GM15510 (cell line): ENCODE data around the gene NME7.

Source experiments
- POLR2A ChIP-seq: IDR thresholded peaks from 3 replicates; pipeline ENCODE4 v1.6.1; 2011; ENCODE audit warnings: borderline replicate concordance; ENCODE audit not compliant: insufficient read length; ENCODE audit errors: extremely low read depth

Gene NME7

GRCh38 chr1:169318536-169319244, 48.9 kb downstream of the NME7 start:
- no peak for TF ChIP-seq POLR2A

DNA sequence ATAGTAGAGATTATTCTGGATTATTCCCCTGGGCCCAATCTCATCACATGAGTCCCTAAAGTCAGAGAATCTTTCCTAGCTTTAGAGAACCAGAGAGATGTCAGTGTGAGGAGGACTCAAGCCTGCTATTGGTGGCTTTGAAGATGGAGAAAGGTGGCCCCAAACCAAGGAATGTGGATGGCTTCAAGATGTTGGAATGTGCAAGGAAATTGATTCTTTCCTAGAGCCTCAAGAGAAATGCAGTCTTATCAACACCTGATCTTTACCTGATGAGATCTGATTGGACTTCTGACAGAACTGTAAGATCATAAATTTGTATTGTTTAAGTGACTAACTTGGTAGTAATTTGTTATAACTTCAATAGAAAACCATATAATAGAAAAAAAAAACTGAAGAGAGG, 51.0 kb downstream of the NME7 start:
- TF ChIP-seq POLR2A = no peak

DNA sequence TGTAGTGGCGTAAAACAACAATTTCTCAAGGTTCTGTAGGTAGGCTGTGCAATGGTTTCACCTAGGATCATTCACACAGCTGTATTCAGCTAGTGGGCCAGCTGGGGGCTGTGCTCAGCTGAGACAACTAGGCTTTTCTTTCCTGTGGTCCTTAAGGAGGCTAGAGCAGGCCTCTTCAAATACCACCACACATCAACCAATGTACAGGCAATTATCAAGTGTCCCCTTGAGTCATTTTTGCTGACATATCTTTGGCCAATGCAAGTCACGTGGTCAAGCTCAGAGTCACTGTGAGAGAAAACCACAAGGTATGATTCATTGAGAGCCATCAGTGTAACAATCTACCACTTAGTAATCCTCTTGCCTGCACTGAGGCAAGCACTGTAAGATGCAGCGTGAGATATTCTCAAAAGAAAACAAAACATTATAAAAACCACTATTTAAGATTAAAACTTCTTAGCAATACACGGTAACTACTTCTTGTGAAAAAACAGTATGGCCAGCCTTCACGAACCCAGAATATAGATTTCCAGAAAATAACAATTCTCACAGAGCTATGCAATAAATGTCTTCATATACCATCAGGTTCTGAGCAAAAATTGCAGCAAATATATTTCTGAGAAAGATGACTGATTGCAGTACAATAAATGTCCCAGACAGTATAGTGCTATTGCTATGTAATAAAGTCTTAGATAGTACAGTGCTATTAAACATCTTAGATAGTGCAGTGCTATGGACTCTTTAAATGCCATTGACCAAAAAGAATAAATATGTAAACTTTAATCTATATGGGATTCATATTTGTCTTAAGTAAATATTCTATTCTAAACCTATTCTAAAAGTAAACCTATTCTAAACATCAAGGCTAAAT, 55.3 kb downstream of the NME7 start:
- TF ChIP-seq POLR2A = no peak

DNA sequence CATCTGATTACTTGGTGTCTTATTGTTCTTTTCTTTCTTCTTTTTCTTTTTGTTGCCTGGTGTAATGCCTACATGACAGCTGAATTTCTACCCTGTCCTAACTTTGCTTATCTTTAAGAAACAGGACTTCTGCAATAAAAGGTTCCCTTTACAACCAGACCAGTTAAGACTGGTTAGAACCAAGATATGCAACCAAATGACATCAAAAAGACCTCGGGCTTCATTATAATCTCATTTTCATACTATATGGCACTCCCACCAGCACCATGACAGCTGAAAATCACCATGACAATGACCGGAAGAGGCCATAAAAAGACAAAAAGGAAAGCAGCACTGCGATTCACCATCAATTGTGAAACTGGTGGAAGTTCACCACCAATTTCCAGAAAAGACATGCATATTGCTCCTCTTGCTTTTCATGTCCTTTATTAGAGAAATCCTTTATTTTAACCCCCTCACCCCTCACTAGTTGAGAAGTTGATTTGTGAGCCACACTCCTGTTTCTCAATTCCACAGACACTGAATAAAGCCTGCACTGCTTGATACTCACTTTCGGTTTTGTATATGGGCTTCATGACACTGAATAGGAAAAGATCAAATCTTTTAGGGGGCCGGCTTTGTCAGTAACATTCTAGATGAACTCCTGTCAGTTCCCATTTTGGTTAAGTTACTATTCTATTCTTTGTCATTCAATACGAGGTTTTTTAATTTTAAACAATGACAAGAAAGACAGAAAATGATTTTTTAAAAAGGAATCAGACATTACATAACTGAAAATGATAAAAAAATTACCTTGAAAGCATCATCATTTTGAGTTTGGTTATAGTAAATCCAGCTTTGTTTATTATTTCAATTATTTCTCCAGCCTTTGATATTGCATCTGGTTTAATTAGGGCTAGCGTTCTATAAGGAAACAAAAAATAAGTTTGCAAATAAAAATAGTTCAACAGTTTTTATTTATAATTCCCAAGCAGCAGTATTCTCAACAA, 58.1 kb downstream of the NME7 start:
- TF ChIP-seq POLR2A = no peak

- no peak for TF ChIP-seq POLR2A
Observed at GRCh38 chr1:169308313-169309039, 59.1 kb downstream of the NME7 start.

DNA sequence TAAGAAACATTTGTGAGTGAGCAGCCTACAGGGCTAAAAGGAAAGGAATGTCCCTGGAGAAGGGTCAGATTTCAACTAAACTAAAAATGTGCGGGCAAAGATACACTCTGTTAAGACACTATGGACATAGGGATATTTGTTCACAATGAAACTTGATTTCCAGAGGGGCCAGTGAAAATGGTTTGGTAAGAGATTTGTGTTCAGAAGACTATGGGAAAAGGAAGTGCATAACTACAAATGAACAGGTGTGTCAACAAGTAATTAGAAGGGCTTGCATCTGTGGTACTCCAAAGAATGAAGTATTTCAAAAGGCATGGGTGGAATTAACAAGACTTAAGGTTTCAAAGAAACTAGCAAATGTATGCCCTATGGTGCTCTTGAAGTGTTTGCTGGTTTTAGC, 60.4 kb downstream of the NME7 start:
- TF ChIP-seq POLR2A = no peak

- no peak for TF ChIP-seq POLR2A
Observed at GRCh38 chr1:169305948-169306347, 61.6 kb downstream of the NME7 start.

DNA sequence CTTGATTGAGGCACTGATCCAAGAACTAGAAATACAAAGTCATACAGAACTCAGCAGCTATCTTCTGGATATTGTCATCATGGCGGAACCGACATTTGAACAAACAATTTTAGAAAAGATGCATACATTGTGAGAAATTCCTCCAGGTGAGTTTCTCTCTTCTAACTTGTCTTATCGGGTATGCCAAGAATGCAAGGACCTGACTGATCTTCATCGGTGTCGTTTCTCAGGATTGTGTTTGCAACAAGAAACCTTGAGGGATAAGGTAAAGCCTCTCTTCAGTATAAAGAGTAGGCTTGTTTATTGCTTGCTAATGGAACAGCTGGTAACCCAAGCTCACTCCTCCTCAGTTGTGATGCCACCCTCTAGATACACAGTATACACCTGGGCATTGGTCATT, 62.2 kb downstream of the NME7 start:
- no peak for TF ChIP-seq POLR2A

GRCh38 chr1:169300854-169301253, 66.7 kb downstream of the NME7 start:
- no peak for TF ChIP-seq POLR2A

GRCh38 chr1:169298441-169298840, 69.2 kb downstream of the NME7 start:
- no peak for TF ChIP-seq POLR2A

- no peak for TF ChIP-seq POLR2A
Observed at GRCh38 chr1:169295846-169296245, 71.8 kb downstream of the NME7 start.

GRCh38 chr1:169295425-169295824, 72.2 kb downstream of the NME7 start:
- no peak for TF ChIP-seq POLR2A

DNA sequence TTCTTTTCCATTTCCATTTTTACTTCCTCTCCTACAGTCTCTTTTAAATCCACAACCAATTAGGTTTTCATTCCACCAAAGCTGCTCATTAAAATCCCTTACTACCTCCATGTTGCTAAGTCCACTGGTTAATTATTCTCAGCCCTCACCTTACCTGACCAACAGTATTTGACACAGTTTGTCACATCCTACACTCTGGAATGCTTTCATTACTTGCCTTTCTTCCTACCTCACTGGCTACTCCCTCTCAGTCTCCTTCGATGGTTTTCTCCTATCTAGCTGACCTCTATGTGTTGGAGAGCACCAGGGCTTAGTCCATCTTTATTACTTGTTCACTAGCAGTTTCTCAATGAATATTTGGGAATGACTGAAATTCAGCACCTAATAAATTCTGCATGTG, 78.6 kb downstream of the NME7 start:
- TF ChIP-seq POLR2A = no peak

- no peak for TF ChIP-seq POLR2A
Observed at GRCh38 chr1:169288011-169288414, 79.6 kb downstream of the NME7 start.

DNA sequence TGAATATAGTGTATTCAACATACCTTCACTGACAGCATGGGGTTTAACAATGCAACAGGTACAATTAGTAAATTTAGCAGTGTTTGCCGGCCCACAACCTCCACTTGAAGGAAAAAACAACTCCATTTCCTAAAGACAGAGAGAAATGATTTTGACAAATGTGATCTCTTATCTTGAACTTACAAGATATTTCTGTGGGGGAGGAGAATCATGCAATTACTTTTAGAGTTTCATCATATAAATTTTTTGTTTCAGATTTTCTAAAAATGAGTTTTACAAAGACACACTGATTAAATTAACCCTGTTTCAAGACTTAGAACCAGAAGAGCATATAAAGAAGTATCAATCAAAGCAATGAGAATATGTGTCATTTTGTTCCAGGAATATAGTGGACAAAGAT, 80.3 kb downstream of the NME7 start:
- TF ChIP-seq POLR2A = no peak

GRCh38 chr1:169271098-169271497, 96.5 kb downstream of the NME7 start:
- no peak for TF ChIP-seq POLR2A
